Measurements from ENCODE around the gene FBXW12. TPM values are rescaled to one million over a fixed set of nuclear protein-coding genes. Genes with fewer than 3 reads are reported as not detected.

The FBXW12 gene
- total and polyA plus RNA-seq, 4 donors = not detected

GRCh38 chr3:48419597-48419996, 47.6 kb downstream of the FBXW12 start:
- Histone ChIP-seq H3K27ac (ENCODE audit: low read depth in 1 of 2, low read length in 2 of 2) (no peak overlapping the region), H3K4me3 (ENCODE audit: low read depth in 1 of 3, low read length in 3 of 3) (no peak overlapping the region), H3K9ac (ENCODE audit: low read depth in 1 of 2, low read length in 2 of 2) (no peak overlapping the region), H3K36me3 (ENCODE audit: control insufficient read depth in 4 of 4, insufficient read depth in 3 of 4, low read depth in 1 of 4, low read length in 3 of 4) (peaks cover 12 to 57% (median 31%) of the 10 kb centered on the region in 4 donors), H3K4me1 (ENCODE audit: control insufficient read depth in 4 of 4, insufficient read depth in 4 of 4, low read length in 3 of 4) (peaks cover 10 to 35% (median 21%) of the 10 kb centered on the region in 4 donors), H3K9me3 (ENCODE audit: control insufficient read depth in 4 of 4, low read length in 3 of 4) (no peaks in the 10 kb centered on the region), H3K27me3 (ENCODE audit: control insufficient read depth in 4 of 4, insufficient read depth in 4 of 4, low read length in 3 of 4) (no peaks in the 10 kb centered on the region)
- TF ChIP-seq ZBTB33 (IDR thresholded peaks at IDR 0.05) (no peak), GABPA (IDR thresholded peaks at IDR 0.05 in 1 of 2, conservative IDR thresholded peaks at IDR 0.05 in 1 of 2) (no peak), REST (IDR thresholded peaks at IDR 0.05) (no peak), JUND (IDR thresholded peaks at IDR 0.05) (no peak), YY1 (IDR thresholded peaks at IDR 0.05) (no peak), FOXA1 (IDR thresholded peaks at IDR 0.05) (no peak), ATF3 (IDR thresholded peaks at IDR 0.05) (no peak), HNF4G (IDR thresholded peaks at IDR 0.05) (no peak)
- DNase-seq (ENCODE audit: low spot score) = no peak
- 93% methylated on average over 17 of the region's 17 CpGs for WGBS

- TF ChIP-seq CTCF (IDR thresholded peaks at IDR 0.05; ENCODE audit: low read depth, low read length, missing input control) = no peak
- TF ChIP-seq YY1 (IDR thresholded peaks at IDR 0.05) = no peak
- TF ChIP-seq RXRA (IDR thresholded peaks at IDR 0.05) = peak in 1 of 2 donors; percentile 40
- peak; percentile 15 for TF ChIP-seq SP1 (IDR thresholded peaks at IDR 0.05)
- no peak for TF ChIP-seq JUND (IDR thresholded peaks at IDR 0.05)
- no peak for TF ChIP-seq GABPA (IDR thresholded peaks at IDR 0.05 in 1 of 2, conservative IDR thresholded peaks at IDR 0.05 in 1 of 2)
- no peak for TF ChIP-seq TAF1 (conservative IDR thresholded peaks at IDR 0.05)
- no peak for TF ChIP-seq HNF4G (IDR thresholded peaks at IDR 0.05)
- TF ChIP-seq HNF4A (conservative IDR thresholded peaks at IDR 0.05) = peak in 1 of 2 donors; percentile 27
- H3K9ac ChIP-seq (ENCODE audit: low read depth in 1 of 2, low read length in 2 of 2) = no peak overlapping the region
- DNase-seq (ENCODE audit: low spot score) = no peak
- H3K27me3 ChIP-seq (ENCODE audit: control insufficient read depth in 4 of 4, insufficient read depth in 4 of 4, low read length in 3 of 4) = no peaks in the 10 kb centered on the region
- no peak overlapping the region for H3K4me3 ChIP-seq (ENCODE audit: low read depth in 1 of 3, low read length in 3 of 3)
- no peak overlapping the region for H3K27ac ChIP-seq (ENCODE audit: low read depth in 1 of 2, low read length in 2 of 2)
- H3K4me1 ChIP-seq (ENCODE audit: control insufficient read depth in 4 of 4, insufficient read depth in 4 of 4, low read length in 3 of 4) = peaks cover 15 to 44% (median 28%) of the 10 kb centered on the region in 4 donors
- peaks cover 9 to 47% (median 24%) of the 10 kb centered on the region in 4 donors for H3K36me3 ChIP-seq (ENCODE audit: control insufficient read depth in 4 of 4, insufficient read depth in 3 of 4, low read depth in 1 of 4, low read length in 3 of 4)
- no peaks in the 10 kb centered on the region for H3K9me3 ChIP-seq (ENCODE audit: control insufficient read depth in 4 of 4, low read length in 3 of 4)
- 65% methylated on average over 14 of the region's 14 CpGs for WGBS
These were observed 48.5 kb downstream of the FBXW12 start for GRCh38 chr3:48420561-48420960.
